ES-I3 (cell line): ENCODE data around the gene SLC15A3.
A peak's percentile ranks its signal among the peaks of the same experiment; 100 is the strongest.

Source experiments
- H3K36me3 ChIP-seq: 2 replicates; pipeline ENCODE4 v1.6.1; 2013; ENCODE audit warnings: mild to moderate bottlenecking, low read length, control low read depth, moderate library complexity; ENCODE audit not compliant: insufficient read depth
- H3K4me1 ChIP-seq: 2 replicates; pipeline ENCODE4 v1.6.1; 2013; ENCODE audit warnings: mild to moderate bottlenecking, control low read depth, low read length; ENCODE audit not compliant: insufficient read depth
- H3K9ac ChIP-seq: 2 replicates; pipeline ENCODE4 v1.6.1; 2013; ENCODE audit warnings: low read depth, mild to moderate bottlenecking, low read length, moderate library complexity
- H3K9me3 ChIP-seq: 2 replicates; pipeline ENCODE4 v1.6.1; 2013; ENCODE audit warnings: mild to moderate bottlenecking, low read length, moderate library complexity; ENCODE audit not compliant: control insufficient read depth, insufficient read depth

SLC15A3 gene

DNA sequence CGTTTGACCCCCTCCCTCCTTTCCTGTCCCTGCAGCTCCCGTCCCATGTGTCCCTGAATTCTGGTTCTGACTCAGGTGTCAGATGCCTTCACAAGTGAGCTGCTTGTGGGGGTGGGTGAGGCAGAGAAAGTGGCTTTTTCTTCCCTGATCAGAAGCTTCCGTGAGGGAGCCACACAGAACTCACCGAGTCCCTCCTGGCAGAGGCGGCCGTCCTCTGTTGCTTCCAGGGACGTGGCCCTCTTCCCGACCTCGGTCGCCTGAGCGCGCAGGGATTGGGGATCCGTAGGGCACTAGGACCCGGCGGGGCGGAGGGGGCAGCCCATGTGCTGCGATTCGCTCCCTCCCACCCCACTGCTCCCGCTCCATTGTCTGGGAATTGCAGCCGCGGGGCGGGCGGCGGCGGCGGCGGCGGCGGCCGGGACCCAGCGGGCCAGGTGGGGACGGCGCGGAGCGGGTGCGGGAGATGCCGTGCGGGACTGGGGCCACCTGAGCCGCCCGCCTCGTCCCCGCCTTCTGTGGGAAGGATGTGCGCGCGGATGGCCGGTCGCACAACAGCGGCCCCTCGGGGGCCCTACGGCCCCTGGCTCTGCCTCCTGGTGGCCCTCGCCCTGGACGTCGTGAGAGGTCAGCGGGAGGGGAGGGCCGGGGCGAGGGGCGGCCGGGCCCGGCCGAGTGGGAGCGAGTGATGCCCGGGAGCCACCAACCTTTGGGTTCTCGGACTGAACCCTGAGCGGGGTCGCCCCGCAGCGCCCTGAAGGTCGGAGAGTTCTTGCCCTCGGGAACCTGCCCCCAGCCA, 27.7 kb downstream of the SLC15A3 start, which contains the start of gene TMEM132A:
Gene TMEM132A (plus strand): TSS at position 351 of the 796 bp plus-strand sequence. CDS start 174 bp downstream, at position 525.
- Histone ChIP-seq H3K9me3 (peaks cover 3% of the 10 kb centered on the region; the same call in 1 of the 2 replicates), H3K4me1 (peaks cover 4% of the 10 kb centered on the region; the same call in 1 of the 2 replicates), H3K36me3 (peaks cover 4% of the 10 kb centered on the region), H3K9ac (peak within 1 kb of the TSS; percentile 75)

- Histone ChIP-seq H3K36me3 (peaks cover 4% of the 10 kb centered on the region), H3K9ac (peak overlapping the region; percentile 75; the same call in 1 of the 2 replicates), H3K4me1 (peaks cover 9% of the 10 kb centered on the region; the same call in 1 of the 2 replicates), H3K9me3 (peaks cover 3% of the 10 kb centered on the region; the same call in 1 of the 2 replicates)
Observed at GRCh38 chr11:60923800-60924109, 28.2 kb downstream of the SLC15A3 start.

- Histone ChIP-seq H3K9ac (no peak overlapping the region), H3K4me1 (peaks cover 9% of the 10 kb centered on the region; the same call in 1 of the 2 replicates), H3K9me3 (peaks cover 3% of the 10 kb centered on the region; the same call in 1 of the 2 replicates), H3K36me3 (peaks cover 4% of the 10 kb centered on the region)
Observed at GRCh38 chr11:60923326-60923725, 28.6 kb downstream of the SLC15A3 start.

GRCh38 chr11:60922906-60923305, 29.1 kb downstream of the SLC15A3 start:
- Histone ChIP-seq H3K9me3 (peaks cover 3% of the 10 kb centered on the region; the same call in 1 of the 2 replicates), H3K36me3 (peaks cover 4% of the 10 kb centered on the region), H3K9ac (no peak overlapping the region)

DNA sequence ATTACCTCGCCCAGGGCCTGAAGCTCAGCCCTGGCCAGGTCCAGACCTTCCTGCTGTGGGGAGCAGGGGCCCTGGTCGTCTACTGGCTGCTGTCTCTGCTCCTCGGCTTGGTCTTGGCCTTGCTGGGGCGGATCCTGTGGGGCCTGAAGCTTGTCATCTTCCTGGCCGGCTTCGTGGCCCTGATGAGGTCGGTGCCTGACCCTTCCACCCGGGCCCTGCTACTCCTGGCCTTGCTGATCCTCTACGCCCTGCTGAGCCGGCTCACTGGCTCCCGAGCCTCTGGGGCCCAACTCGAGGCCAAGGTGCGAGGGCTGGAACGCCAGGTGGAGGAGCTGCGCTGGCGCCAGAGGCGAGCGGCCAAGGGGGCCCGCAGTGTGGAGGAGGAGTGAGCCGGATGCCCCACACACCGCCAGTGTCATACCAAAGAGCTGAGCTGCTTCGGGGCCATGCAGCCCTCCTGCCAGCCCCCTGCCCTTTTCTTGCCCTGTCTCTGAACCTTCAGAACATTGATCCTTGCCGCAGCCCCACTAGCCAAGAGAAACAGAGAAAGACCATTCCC, 30.1 kb downstream of the SLC15A3 start:
- Histone ChIP-seq H3K9me3 (peaks cover 3% of the 10 kb centered on the region; the same call in 1 of the 2 replicates), H3K4me1 (peaks cover 9% of the 10 kb centered on the region; the same call in 1 of the 2 replicates), H3K36me3 (peaks cover 4% of the 10 kb centered on the region; the same call in 1 of the 2 replicates), H3K9ac (no peak overlapping the region)

More at GRCh38 chr11:60922906-60923305, 29.1 kb downstream of the SLC15A3 start:
- H3K4me1 ChIP-seq: peaks cover 9% of the 10 kb centered on the region; the same call in 1 of the 2 replicates

GRCh38 chr11:60921259-60921658, 30.7 kb downstream of the SLC15A3 start:
- Histone ChIP-seq H3K4me1 (peaks cover 9% of the 10 kb centered on the region; the same call in 1 of the 2 replicates), H3K36me3 (peaks cover 4% of the 10 kb centered on the region; the same call in 1 of the 2 replicates), H3K9me3 (peaks cover 3% of the 10 kb centered on the region; the same call in 1 of the 2 replicates), H3K9ac (no peak overlapping the region)

DNA sequence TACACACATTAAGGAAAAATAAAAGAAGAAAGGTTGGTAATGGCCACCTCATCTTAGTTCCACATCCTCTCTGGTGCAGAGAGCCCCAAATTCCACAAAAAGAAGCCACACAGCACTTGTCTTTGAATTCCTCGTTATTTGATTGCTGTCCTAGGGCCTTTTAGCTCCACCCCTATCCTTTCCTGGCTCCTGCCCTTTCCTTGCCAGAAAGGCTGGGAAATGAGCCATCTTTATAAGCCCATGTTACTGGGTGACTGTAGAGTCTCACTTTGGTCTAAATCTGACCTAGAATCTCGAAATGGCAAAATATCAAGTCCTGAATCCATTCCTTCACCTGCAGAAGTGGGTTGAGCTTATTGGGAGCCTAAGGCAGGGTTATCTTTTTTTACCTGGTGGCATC, 32.0 kb downstream of the SLC15A3 start:
- Histone ChIP-seq H3K4me1 (0 out of 2 replicates have a peak, but pooled peaks cover 8% of the 10 kb centered on the region), H3K9ac (no peak overlapping the region), H3K36me3 (peaks cover 4% of the 10 kb centered on the region; the same call in 1 of the 2 replicates), H3K9me3 (peaks cover 3% of the 10 kb centered on the region; the same call in 1 of the 2 replicates)

- Histone ChIP-seq H3K9ac (no peak overlapping the region), H3K36me3 (peaks cover 4% of the 10 kb centered on the region; the same call in 1 of the 2 replicates), H3K4me1 (0 out of 2 replicates have a peak, but pooled peaks cover 8% of the 10 kb centered on the region), H3K9me3 (peaks cover 3% of the 10 kb centered on the region; the same call in 1 of the 2 replicates)
Observed at GRCh38 chr11:60919320-60919719, 32.7 kb downstream of the SLC15A3 start.

GRCh38 chr11:60918939-60919265, 33.1 kb downstream of the SLC15A3 start:
- peaks cover 4% of the 10 kb centered on the region; the same call in 1 of the 2 replicates for H3K36me3 ChIP-seq
- peaks cover 3% of the 10 kb centered on the region; the same call in 1 of the 2 replicates for H3K9me3 ChIP-seq
- no peak overlapping the region for H3K9ac ChIP-seq
- 0 out of 2 replicates have a peak, but pooled peaks cover 8% of the 10 kb centered on the region for H3K4me1 ChIP-seq

GRCh38 chr11:60918251-60918938, 33.6 kb downstream of the SLC15A3 start:
- peaks cover 4% of the 10 kb centered on the region; the same call in 1 of the 2 replicates for H3K36me3 ChIP-seq
- no peak overlapping the region for H3K9ac ChIP-seq
- H3K4me1 ChIP-seq: peaks cover 8% of the 10 kb centered on the region
- peaks cover 1% of the 10 kb centered on the region; the same call in 1 of the 2 replicates for H3K9me3 ChIP-seq

- Histone ChIP-seq H3K36me3 (peaks cover 4% of the 10 kb centered on the region; the same call in 1 of the 2 replicates), H3K4me1 (peaks cover 20% of the 10 kb centered on the region), H3K9ac (no peak overlapping the region), H3K9me3 (no peaks in the 10 kb centered on the region)
Observed at GRCh38 chr11:60917267-60917666, 34.7 kb downstream of the SLC15A3 start.

DNA sequence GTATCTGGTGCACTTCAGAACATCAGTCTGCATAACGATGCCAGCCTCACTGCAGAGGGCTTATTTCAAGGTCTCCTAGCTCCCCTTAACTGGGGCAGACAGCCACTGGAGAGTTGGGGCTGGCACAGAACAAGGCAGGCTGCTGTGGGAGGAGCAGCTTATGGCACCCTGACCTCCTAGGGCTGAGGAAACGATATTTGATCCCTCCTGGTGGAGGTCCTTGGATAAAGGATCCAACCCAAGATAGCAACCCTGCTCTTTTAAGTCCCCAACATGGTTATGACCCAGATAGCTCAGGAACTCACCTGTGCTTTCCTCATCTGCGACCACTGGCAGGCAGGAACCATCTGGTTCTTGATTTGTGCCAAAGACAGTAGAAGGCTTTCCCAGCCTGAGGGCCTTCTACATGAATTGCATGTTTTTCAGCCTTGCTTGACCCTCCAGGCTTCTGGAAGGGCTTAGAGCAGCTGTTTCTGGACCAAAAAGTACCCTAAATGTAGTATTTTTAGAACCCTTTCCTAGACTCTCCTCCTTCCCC, 35.2 kb downstream of the SLC15A3 start:
- H3K9ac ChIP-seq: no peak overlapping the region
- peaks cover 4% of the 10 kb centered on the region; the same call in 1 of the 2 replicates for H3K36me3 ChIP-seq
- peaks cover 20% of the 10 kb centered on the region for H3K4me1 ChIP-seq
- H3K9me3 ChIP-seq: no peaks in the 10 kb centered on the region

GRCh38 chr11:60915248-60915914, 36.6 kb downstream of the SLC15A3 start:
- peak overlapping the region; percentile 87 for H3K9ac ChIP-seq
- no peaks in the 10 kb centered on the region for H3K9me3 ChIP-seq
- H3K4me1 ChIP-seq: peaks cover 20% of the 10 kb centered on the region
- peaks cover 3% of the 10 kb centered on the region; the same call in 1 of the 2 replicates for H3K36me3 ChIP-seq
